Type B pancreatic cell (in vitro differentiated cells): Measurements from ENCODE around the gene GAPVD1. TPM values are rescaled to one million over a fixed set of nuclear protein-coding genes. Genes with fewer than 3 reads are reported as not detected.
"Not testable (repeated sequence)": the region's sequence is repeated elsewhere in the genome, so short reads cannot be mapped to it uniquely, and the experiment has no call there.

Source experiments
- DNase-seq: peaks from one replicate; pipeline ENCODE4 v3.0.0; 2021; ENCODE audit warnings: mixed read lengths; ENCODE audit not compliant: unreplicated experiment; ENCODE audit errors: extremely low spot score
- H3K27ac Mint-ChIP-seq: 2 replicates; pipeline ENCODE4 v1.8.0; 2021; ENCODE audit warnings: mild to moderate bottlenecking, mixed read lengths
- H3K27me3 Mint-ChIP-seq: 2 replicates; pipeline ENCODE4 v1.8.0; 2021; ENCODE audit warnings: mixed read lengths
- H3K36me3 Mint-ChIP-seq: 2 replicates; pipeline ENCODE4 v1.8.0; 2021; ENCODE audit warnings: mixed read lengths
- H3K4me1 Mint-ChIP-seq: one replicate; pipeline ENCODE4 v1.8.0; 2021; ENCODE audit warnings: mixed read lengths; ENCODE audit not compliant: unreplicated experiment
- H3K4me3 Mint-ChIP-seq: 2 replicates; pipeline ENCODE4 v1.8.0; 2021; ENCODE audit warnings: mild to moderate bottlenecking, mixed read lengths
- H3K9me3 Mint-ChIP-seq: 2 replicates; pipeline ENCODE4 v1.8.0; 2021; ENCODE audit warnings: mixed read lengths
- CTCF ChIP-seq: fragments of 200-600 bp; sonication (generic); conservative IDR thresholded peaks from 2 replicates; pipeline ENCODE4 v1.5.0; 2021; ENCODE audit warnings: antibody characterized with exemption, mild to moderate bottlenecking
- total RNA-seq: library from RNA; stranded (reverse); gene quantifications from 2 replicates; pipeline ENCODE4 v1.2.1, GENCODE V29; 2021; ENCODE audit warnings: low replicate concordance

The GAPVD1 gene
- total RNA-seq, 1 donor from 2014 or later = 44.4 TPM

GRCh38 chr9:125262294-125262991, 817 bp downstream of the GAPVD1 start:
- H3K27me3 Mint-ChIP-seq = no peaks in the 10 kb centered on the region
- TF ChIP-seq CTCF = no peak
- DNase-seq = no peak
- no peaks in the 10 kb centered on the region for H3K9me3 Mint-ChIP-seq
- H3K36me3 Mint-ChIP-seq = peaks cover 17% of the 10 kb centered on the region
- peak overlapping the region; percentile 87 for H3K27ac Mint-ChIP-seq
- H3K4me1 Mint-ChIP-seq = peaks cover 40% of the 10 kb centered on the region
- peak overlapping the region; percentile 97 for H3K4me3 Mint-ChIP-seq

DNA sequence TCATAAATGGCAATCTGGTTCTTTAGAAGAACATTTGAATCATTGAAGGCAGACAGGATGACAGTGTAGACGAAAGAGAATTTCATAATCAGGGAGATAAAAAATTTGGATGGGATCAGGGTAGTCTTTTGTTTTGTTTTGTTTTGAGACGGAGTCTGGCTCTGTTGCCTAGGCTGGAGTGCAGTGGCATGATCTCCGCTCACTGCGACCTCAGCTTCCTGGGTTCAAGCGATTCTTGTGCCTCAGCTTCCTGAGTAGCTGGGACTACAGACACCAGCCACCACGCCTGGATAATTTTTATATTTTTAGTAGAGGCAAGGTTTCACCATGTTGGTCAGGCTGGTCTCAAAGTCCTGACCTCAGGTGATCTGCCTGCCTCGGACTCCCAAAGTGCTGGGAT, 2.4 kb downstream of the GAPVD1 start:
- Mint-ChIP-seq H3K4me3 (peak overlapping the region; percentile 71), H3K4me1 (peaks cover 34% of the 10 kb centered on the region), H3K27ac (peak overlapping the region; percentile 22), H3K36me3 (peaks cover 20% of the 10 kb centered on the region)
- DNase-seq, H3K9me3 Mint-ChIP-seq, H3K27me3 Mint-ChIP-seq: not testable (repeated sequence)

DNA sequence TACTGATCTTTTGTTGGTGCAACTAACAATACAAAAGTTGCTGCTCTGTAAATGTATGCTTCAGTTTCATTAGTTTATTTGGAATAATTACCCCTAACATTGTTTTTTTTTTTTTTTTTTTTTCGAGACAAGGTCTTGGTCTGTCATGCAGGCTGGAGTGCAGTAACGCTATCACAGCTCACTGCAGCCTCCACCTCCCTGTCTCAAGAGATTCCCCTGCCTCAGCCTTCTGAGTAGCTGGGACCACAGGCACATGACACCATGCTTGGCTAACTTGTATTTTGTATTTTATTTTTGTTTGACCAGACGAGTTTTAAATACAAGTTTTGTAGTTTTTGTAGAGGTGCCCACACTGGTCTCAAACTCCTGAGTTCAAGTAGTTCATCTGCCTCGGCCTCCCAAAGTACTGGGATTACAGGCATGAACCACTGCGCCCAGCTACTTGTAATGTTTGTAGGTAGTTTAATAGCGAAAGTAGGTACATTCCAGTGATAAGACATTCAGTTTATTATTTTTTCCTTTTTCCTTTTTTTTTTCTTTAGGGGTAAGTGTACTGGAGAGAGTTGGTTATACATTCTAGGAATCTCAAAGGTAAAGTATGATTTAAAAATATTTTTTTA, 6.9 kb downstream of the GAPVD1 start:
- H3K4me3 Mint-ChIP-seq = no peak overlapping the region
- H3K4me1 Mint-ChIP-seq = peaks cover 23% of the 10 kb centered on the region
- peak overlapping the region; percentile 60 for H3K27ac Mint-ChIP-seq

GRCh38 chr9:125269014-125269397, 7.4 kb downstream of the GAPVD1 start:
- H3K27ac Mint-ChIP-seq = no peak overlapping the region
- no peaks in the 10 kb centered on the region for H3K9me3 Mint-ChIP-seq
- H3K27me3 Mint-ChIP-seq = no peaks in the 10 kb centered on the region
- no peak overlapping the region for H3K4me3 Mint-ChIP-seq
- no peak for TF ChIP-seq CTCF
- DNase-seq = no peak
- peaks cover 15% of the 10 kb centered on the region for H3K36me3 Mint-ChIP-seq
- peaks cover 20% of the 10 kb centered on the region for H3K4me1 Mint-ChIP-seq

More for the DNA sequence above, 6.9 kb downstream of the GAPVD1 start:
- peaks cover 20% of the 10 kb centered on the region for H3K36me3 Mint-ChIP-seq
- H3K27me3 Mint-ChIP-seq = no peaks in the 10 kb centered on the region
- no peak for TF ChIP-seq CTCF
- no peak for DNase-seq
- no peaks in the 10 kb centered on the region for H3K9me3 Mint-ChIP-seq

DNA sequence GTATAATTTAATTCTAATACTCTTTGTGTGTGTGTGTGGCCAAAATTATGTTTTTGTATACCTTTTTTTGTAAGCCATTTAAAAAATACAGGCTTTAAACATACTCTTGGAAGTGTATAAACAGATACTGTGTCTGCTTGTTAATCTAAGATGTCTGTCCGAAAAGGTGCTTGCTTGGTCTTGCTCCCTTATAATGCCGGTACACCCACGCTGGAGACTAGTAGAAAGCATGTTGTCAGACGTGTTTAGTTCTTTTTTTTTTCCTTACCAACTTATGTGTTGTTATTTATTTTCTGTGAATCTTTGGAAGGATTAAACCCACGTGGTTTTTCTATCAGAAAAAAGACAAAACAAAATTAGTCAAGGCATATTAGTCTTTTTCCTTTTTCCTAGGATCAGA, 9.5 kb downstream of the GAPVD1 start:
- Mint-ChIP-seq H3K27me3 (no peaks in the 10 kb centered on the region), H3K4me3 (peak overlapping the region; percentile 71), H3K27ac (peak overlapping the region; percentile 91), H3K9me3 (no peaks in the 10 kb centered on the region), H3K36me3 (peaks cover 3% of the 10 kb centered on the region), H3K4me1 (peaks cover 16% of the 10 kb centered on the region)
- no peak for DNase-seq
- TF ChIP-seq CTCF = no peak

DNA sequence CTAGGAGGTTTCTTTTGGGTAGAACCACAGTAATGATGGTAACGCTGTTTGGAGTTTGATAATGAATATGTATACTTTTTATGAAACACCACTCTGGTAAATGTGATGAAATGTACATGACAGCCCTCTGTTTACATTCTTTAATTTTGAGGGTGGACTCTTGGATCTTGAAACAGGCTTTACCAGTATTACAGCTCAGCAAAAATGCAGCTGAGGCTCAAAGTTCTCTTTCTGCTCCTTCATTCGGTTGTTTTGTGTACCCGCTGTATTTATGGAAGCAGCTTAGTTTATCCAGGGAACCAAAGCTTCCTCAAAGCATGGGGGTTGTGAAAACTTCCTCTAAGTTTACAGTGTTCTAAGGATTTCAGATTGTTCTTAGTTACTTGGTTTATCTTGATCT, 11.1 kb downstream of the GAPVD1 start:
- Mint-ChIP-seq H3K9me3 (no peaks in the 10 kb centered on the region), H3K4me3 (peak overlapping the region; percentile 57), H3K27me3 (no peaks in the 10 kb centered on the region), H3K36me3 (peaks cover 3% of the 10 kb centered on the region), H3K27ac (peak overlapping the region; percentile 91), H3K4me1 (peaks cover 20% of the 10 kb centered on the region)
- DNase-seq = no peak
- no peak for TF ChIP-seq CTCF
